Activated CD4-positive, alpha-beta T cell treated with anti-CD3 and anti-CD28 coated beads, Interleukin-10, Interleukin-2, amounts not matched to agents 100 ng/mL and 50 ng/mL, durations not matched to agents 16 hours and 8 hours (primary cell): Measurements from ENCODE around the gene TTC24.
A peak's percentile ranks its signal among the peaks of the same experiment; 100 is the strongest.
"Not testable (repeated sequence)": the region's sequence is repeated elsewhere in the genome, so short reads cannot be mapped to it uniquely, and the experiment has no call there.

ENCODE experiments used
- DNase-seq: peaks from one replicate; pipeline ENCODE4 v3.0.0-alpha.2; 2020

TTC24 gene

GRCh38 chr1:156590326-156591180, 11.0 kb downstream of the TTC24 start:
- no peak for DNase-seq

GRCh38 chr1:156591181-156591431, 11.6 kb downstream of the TTC24 start:
- DNase-seq, result no peak

GRCh38 chr1:156591432-156592157, 12.1 kb downstream of the TTC24 start, which contains the start of gene NAXE:
NAXE (plus strand) TSS chr1:156591776; CDS start chr1:156591805, 29 bp downstream.
- peak; percentile 82 for DNase-seq

GRCh38 chr1:156592158-156592909, 12.8 kb downstream of the TTC24 start:
- no peak for DNase-seq

- DNase-seq, result no peak
Observed at GRCh38 chr1:156592910-156593660, 13.6 kb downstream of the TTC24 start.

GRCh38 chr1:156593661-156593989, 14.1 kb downstream of the TTC24 start:
- DNase-seq, result no peak

- DNase-seq, result no peak
Observed at GRCh38 chr1:156594190-156594589, 14.7 kb downstream of the TTC24 start.

GRCh38 chr1:156595016-156595415, 15.5 kb downstream of the TTC24 start:
- DNase-seq, result no peak

GRCh38 chr1:156596426-156596825, 16.9 kb downstream of the TTC24 start:
- no peak for DNase-seq

- no peak for DNase-seq
Observed at GRCh38 chr1:156598125-156598524, 18.6 kb downstream of the TTC24 start.

GRCh38 chr1:156598731-156599432, 19.4 kb downstream of the TTC24 start:
- no peak for DNase-seq

GRCh38 chr1:156599811-156600210, 20.3 kb downstream of the TTC24 start:
- peak; percentile 61 for DNase-seq

GRCh38 chr1:156600733-156601121, 21.2 kb downstream of the TTC24 start:
- no peak for DNase-seq

GRCh38 chr1:156601122-156601830, 21.8 kb downstream of the TTC24 start, which contains the start of gene GPATCH4:
GPATCH4 (minus strand) TSS chr1:156601479.
- DNase-seq, result peak; percentile 91

GRCh38 chr1:156601892-156602291, 22.4 kb downstream of the TTC24 start:
- DNase-seq, result no peak

GRCh38 chr1:156602557-156602993, 23.1 kb downstream of the TTC24 start:
- peak; percentile 53 for DNase-seq

- DNase-seq, result not testable (repeated sequence)
Observed at GRCh38 chr1:156607344-156607743, 27.8 kb downstream of the TTC24 start.

GRCh38 chr1:156608036-156608674, 28.6 kb downstream of the TTC24 start:
- peak; percentile 80 for DNase-seq

- peak; percentile 62 for DNase-seq
Observed at GRCh38 chr1:156608981-156609380, 29.5 kb downstream of the TTC24 start.

GRCh38 chr1:156610072-156610471, 30.5 kb downstream of the TTC24 start:
- DNase-seq, result not testable (repeated sequence)

GRCh38 chr1:156612666-156613065, 33.1 kb downstream of the TTC24 start:
- no peak for DNase-seq
